ENCODE data around the gene SH2D6.
"Not testable (repeated sequence)": the region's sequence is repeated elsewhere in the genome, so short reads cannot be mapped to it uniquely, and the experiment has no call there.

The SH2D6 gene

DNA sequence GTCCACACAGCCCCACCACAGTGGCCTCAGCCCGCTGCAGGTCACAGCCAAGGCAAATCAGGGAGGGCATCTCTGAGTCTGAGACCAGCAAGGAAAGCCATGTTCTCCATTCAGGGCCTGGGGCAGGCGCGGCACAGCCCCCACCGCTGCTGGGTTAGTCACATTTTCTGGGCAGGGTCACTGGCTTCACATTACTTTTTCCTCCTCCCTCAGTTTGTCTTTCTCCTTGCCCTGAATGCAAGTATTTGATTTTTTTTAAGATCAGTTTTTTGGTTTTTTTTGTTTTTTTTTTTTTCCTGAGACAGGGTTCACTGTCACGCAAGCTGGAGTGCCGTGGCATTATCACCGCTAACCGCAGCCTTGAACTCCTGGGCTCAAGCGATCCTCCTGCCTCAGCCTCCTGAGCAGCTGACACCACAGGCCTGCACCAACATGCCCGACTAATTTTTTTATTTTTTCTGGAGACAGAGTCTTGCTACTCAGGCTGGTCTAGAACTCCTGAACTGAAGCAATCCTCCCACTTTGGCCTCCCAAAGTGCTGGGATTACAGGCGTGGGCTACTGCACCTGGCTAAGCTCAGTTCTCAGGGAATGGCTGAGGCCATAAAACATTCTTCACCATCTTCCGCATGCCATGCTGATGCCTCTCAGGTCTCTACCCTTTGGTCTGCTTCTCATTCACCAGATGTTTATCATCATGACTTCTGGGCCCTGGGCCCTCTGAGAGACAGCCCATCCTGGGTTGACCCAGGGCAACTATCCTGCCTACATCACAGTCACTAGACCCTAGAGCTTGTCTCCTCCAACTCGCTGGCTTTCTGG, 7.7 kb upstream of the SH2D6 start:
- peaks cover 18% of the 10 kb centered on the region for H3K27me3 ChIP-seq (ENCODE audit: control insufficient read depth, insufficient read depth, low read length, poor library complexity, severe bottlenecking)
- H3K27ac ChIP-seq (ENCODE audit: insufficient read depth, low read depth, low read length, poor library complexity, severe bottlenecking), result no peak overlapping the region
- H3K36me3 ChIP-seq (ENCODE audit: control insufficient read depth, insufficient read depth, low read length), result no peaks in the 10 kb centered on the region
- no peaks in the 10 kb centered on the region for H3K9me3 ChIP-seq (ENCODE audit: control insufficient read depth, low read length)
- no peak overlapping the region for H3K4me3 ChIP-seq (ENCODE audit: insufficient read depth, low read depth, low read length)
- WGBS, 2 experiments, result 89 to 93% methylated on average over 13 of the region's 13 CpGs
- H3K4me1 ChIP-seq (ENCODE audit: control insufficient read depth, insufficient read depth, low read length), result peaks cover 5% of the 10 kb centered on the region

DNA sequence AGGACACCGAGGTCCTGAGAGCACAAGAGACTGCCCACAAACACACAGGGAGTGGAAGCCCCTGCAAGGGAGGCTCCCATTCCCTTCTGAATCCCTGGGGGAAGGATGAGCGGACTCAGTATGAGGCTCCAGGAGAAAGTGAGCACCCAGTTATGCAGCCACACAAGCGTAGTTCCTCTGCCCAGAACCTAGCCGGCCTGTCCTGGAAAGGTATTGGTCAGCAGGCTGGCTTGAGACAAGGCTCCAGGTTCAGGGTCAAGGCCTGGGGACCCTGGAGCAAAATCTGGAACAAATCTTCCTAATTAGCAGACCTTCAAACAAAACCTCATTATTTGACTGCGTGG, 7.1 kb upstream of the SH2D6 start:
- Histone ChIP-seq H3K4me3 (ENCODE audit: insufficient read depth, low read depth, low read length) (no peak overlapping the region), H3K36me3 (ENCODE audit: control insufficient read depth, insufficient read depth, low read length) (no peaks in the 10 kb centered on the region), H3K27ac (ENCODE audit: insufficient read depth, low read depth, low read length, poor library complexity, severe bottlenecking) (no peak overlapping the region), H3K27me3 (ENCODE audit: control insufficient read depth, insufficient read depth, low read length, poor library complexity, severe bottlenecking) (peaks cover 18% of the 10 kb centered on the region), H3K9me3 (ENCODE audit: control insufficient read depth, low read length) (no peaks in the 10 kb centered on the region), H3K4me1 (ENCODE audit: control insufficient read depth, insufficient read depth, low read length) (peaks cover 5% of the 10 kb centered on the region)
- WGBS, 2 experiments, result 95 to 98% methylated on average over 5 of the region's 5 CpGs

DNA sequence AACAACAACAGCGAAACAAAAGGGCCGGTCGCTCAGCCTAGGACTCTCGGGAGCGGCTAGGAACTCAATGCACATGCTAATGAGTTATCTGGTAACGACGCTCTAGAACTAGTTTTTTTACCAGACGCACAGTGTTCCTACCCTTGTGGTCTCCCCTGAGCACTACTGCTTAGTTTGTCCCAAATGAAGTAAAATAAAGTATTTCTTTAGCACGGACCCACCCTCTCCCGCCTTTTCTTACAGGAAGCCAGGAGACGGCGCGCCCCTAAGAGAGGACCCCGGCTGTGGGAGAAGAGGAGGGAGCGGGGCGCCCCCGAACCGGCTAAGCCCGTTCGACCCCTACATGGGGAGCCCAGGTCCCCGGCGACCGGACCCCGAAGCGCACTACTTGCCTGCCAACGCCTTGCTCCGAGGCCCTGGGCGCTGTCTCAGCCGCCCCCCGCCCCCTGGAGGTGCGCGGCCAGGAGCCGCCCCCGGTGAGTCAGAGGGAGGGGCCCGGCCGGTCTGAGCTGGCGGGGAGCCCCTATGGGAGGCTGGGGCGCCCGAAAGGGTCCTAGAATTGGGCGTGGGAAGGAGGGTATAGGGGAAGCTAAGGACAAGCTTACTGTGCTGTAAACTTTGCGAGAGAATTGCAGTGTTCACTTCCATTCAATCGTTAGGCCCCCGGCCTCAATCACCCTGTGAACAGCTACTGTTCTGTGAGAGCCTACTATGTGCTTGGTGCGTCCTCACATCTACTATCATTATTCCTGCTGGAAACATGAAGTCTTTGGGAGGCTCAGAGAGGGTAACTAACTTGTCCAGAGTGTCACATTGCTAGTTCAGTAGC, 4.7 kb upstream of the SH2D6 start:
- 5 to 7% methylated on average over 44 of the region's 44 CpGs for whole genome bisulfite sequencing, 2 experiments
- no peaks in the 10 kb centered on the region for H3K36me3 ChIP-seq (ENCODE audit: control insufficient read depth, insufficient read depth, low read length)
- no peak overlapping the region for H3K27ac ChIP-seq (ENCODE audit: insufficient read depth, low read depth, low read length, poor library complexity, severe bottlenecking)
- H3K9me3 ChIP-seq (ENCODE audit: control insufficient read depth, low read length), result no peaks in the 10 kb centered on the region
- peaks cover 5% of the 10 kb centered on the region for H3K4me1 ChIP-seq (ENCODE audit: control insufficient read depth, insufficient read depth, low read length)
- peak overlapping the region; percentile 49 for H3K4me3 ChIP-seq (ENCODE audit: insufficient read depth, low read depth, low read length)
- peaks cover 18% of the 10 kb centered on the region for H3K27me3 ChIP-seq (ENCODE audit: control insufficient read depth, insufficient read depth, low read length, poor library complexity, severe bottlenecking)

DNA sequence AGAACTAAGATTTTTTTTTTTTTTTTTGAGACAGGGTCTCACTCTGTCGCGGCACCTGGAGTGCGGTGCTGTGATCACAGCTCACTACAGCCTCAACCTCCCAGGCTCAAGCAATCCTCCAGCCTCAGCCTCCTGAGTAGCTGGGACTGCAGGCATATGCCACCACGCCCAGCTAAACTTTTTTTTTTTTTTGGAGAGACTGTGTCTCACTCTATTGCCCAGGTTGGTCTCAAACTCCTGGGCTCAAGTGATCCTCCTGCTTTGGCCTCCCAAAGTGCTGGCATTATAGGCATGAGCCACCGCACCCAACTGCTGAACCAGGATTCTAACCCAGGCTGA, 4.1 kb upstream of the SH2D6 start:
- not testable (repeated sequence) for H3K36me3 ChIP-seq (ENCODE audit: control insufficient read depth, insufficient read depth, low read length); H3K4me3 ChIP-seq (ENCODE audit: insufficient read depth, low read depth, low read length); H3K27ac ChIP-seq (ENCODE audit: insufficient read depth, low read depth, low read length, poor library complexity, severe bottlenecking); H3K9me3 ChIP-seq (ENCODE audit: control insufficient read depth, low read length)
- peaks cover 11% of the 10 kb centered on the region for H3K4me1 ChIP-seq (ENCODE audit: control insufficient read depth, insufficient read depth, low read length)
- WGBS, 2 experiments, result 88 to 92% methylated on average over 5 of the region's 5 CpGs
- H3K27me3 ChIP-seq (ENCODE audit: control insufficient read depth, insufficient read depth, low read length, poor library complexity, severe bottlenecking), result peaks cover 18% of the 10 kb centered on the region

DNA sequence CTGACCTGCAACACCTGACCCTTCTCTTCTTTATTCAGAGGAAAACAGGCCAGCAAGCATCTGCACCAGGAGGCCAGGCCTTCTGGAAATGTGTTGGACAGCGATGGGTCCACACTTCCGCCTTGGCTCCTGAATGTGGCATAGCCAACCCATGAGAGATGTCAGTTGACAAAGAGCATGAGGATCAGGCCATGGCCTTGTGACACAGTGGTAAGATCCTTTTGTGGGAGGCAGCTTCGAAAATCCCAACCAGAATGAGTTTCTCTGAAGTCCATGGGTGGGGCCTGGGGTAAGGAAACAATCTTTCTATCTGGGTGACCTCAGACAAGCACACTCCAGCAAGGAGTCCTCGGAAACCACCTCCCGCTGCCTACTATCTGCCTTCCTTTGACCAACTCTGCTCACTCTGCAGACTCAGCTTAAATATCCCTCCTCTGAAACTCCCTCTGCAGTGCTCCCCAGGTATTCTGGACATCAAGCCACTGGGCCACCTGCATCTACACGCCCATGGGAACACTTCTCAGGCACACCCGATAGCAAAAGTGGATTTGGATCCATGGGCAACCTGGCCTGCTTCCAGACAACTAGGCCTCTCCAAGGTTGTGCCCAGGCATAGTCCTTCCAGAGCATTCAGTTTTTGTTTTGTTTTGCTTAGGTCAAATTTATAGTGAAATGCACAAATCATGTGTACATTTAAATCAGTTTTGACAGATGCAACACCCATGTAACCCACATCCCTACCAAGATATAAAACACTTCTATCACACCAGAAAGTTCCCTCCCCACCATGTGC, 3.6 kb upstream of the SH2D6 start:
- H3K4me1 ChIP-seq (ENCODE audit: control insufficient read depth, insufficient read depth, low read length), result peaks cover 12% of the 10 kb centered on the region
- no peak overlapping the region for H3K27ac ChIP-seq (ENCODE audit: insufficient read depth, low read depth, low read length, poor library complexity, severe bottlenecking)
- H3K27me3 ChIP-seq (ENCODE audit: control insufficient read depth, insufficient read depth, low read length, poor library complexity, severe bottlenecking), result peaks cover 18% of the 10 kb centered on the region
- no peaks in the 10 kb centered on the region for H3K36me3 ChIP-seq (ENCODE audit: control insufficient read depth, insufficient read depth, low read length)
- no peaks in the 10 kb centered on the region for H3K9me3 ChIP-seq (ENCODE audit: control insufficient read depth, low read length)
- WGBS, 2 experiments, result 93 to 95% methylated on average over 7 of the region's 7 CpGs
- H3K4me3 ChIP-seq (ENCODE audit: insufficient read depth, low read depth, low read length), result no peak overlapping the region

DNA sequence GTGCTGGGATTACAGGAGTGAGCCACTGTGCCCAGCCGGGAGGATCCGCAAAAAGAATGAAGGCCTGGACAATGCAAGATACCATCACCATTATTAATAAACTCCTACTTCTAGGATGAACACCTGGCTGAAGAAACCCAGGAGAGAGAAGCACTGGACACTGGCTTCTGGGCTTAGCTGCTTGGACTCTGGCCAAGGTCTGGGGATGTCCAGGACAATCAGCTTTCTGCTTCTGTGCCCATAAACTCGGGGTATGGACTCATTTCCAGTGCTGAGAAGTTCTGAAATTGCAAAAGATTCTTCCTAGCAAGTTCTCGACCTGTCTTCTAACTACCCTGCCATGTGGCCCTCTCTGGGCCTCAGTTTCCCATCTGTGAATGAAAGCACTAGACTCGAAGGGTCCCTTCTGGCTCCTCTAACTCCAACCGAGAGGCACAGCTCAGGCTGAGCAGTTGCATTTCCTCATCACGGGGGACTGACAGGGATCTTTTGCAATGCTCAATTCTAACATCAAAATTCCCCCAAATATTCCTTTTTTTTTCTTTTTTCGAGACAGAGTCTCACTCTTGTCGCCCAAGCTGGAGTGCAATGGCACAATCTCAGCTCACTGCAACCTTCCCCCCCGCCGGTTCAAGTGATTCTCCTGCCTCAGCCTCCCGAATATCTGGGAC, 2.4 kb upstream of the SH2D6 start:
- Histone ChIP-seq H3K4me3 (ENCODE audit: insufficient read depth, low read depth, low read length) (no peak overlapping the region), H3K36me3 (ENCODE audit: control insufficient read depth, insufficient read depth, low read length) (no peaks in the 10 kb centered on the region), H3K4me1 (ENCODE audit: control insufficient read depth, insufficient read depth, low read length) (peaks cover 12% of the 10 kb centered on the region), H3K9me3 (ENCODE audit: control insufficient read depth, low read length) (no peaks in the 10 kb centered on the region), H3K27ac (ENCODE audit: insufficient read depth, low read depth, low read length, poor library complexity, severe bottlenecking) (no peak overlapping the region), H3K27me3 (ENCODE audit: control insufficient read depth, insufficient read depth, low read length, poor library complexity, severe bottlenecking) (peaks cover 18% of the 10 kb centered on the region)
- 87 to 88% methylated on average over 12 of the region's 12 CpGs for WGBS, 2 experiments

DNA sequence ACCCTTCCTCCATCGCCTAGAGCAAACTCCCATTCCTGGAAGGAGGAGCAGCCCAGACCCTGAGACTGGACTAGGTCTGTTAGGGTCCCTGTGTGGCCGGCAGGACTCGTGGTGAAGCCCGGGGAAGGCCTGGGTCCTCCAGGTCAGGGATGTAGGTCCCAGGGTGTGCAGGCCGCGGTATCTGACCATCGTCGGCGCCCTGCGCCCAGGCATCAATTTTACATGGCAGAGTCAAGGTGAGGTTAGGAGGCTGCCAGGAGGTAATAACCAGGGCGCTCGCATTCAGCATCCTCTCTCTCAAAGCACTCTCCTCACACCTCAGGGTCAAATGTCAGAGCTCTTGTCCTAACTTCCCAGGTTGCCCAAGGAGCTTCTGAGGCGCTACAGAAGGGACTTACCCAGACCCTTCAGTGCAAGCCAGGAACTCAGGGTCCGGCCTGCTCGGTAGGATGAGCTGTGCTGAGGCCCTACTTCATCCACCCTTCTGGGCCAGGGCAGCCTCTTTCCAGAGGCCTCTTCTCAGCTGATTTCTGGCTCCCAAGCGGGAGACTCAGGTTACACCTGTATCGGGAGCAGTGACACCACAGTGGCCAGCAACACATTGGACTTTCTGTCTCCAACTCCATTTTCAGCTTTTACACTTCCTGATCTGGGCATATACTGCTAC, 628 bp downstream of the SH2D6 start:
- peak overlapping the region; percentile 58 for H3K27ac ChIP-seq (ENCODE audit: insufficient read depth, low read depth, low read length, poor library complexity, severe bottlenecking)
- H3K27me3 ChIP-seq (ENCODE audit: control insufficient read depth, insufficient read depth, low read length, poor library complexity, severe bottlenecking), result peaks cover 3% of the 10 kb centered on the region
- 84 to 85% methylated on average over 17 of the region's 17 CpGs for WGBS, 2 experiments
- no peaks in the 10 kb centered on the region for H3K9me3 ChIP-seq (ENCODE audit: control insufficient read depth, low read length)
- H3K36me3 ChIP-seq (ENCODE audit: control insufficient read depth, insufficient read depth, low read length), result no peaks in the 10 kb centered on the region
- H3K4me1 ChIP-seq (ENCODE audit: control insufficient read depth, insufficient read depth, low read length), result peaks cover 7% of the 10 kb centered on the region
- peak overlapping the region; percentile 51 for H3K4me3 ChIP-seq (ENCODE audit: insufficient read depth, low read depth, low read length)

DNA sequence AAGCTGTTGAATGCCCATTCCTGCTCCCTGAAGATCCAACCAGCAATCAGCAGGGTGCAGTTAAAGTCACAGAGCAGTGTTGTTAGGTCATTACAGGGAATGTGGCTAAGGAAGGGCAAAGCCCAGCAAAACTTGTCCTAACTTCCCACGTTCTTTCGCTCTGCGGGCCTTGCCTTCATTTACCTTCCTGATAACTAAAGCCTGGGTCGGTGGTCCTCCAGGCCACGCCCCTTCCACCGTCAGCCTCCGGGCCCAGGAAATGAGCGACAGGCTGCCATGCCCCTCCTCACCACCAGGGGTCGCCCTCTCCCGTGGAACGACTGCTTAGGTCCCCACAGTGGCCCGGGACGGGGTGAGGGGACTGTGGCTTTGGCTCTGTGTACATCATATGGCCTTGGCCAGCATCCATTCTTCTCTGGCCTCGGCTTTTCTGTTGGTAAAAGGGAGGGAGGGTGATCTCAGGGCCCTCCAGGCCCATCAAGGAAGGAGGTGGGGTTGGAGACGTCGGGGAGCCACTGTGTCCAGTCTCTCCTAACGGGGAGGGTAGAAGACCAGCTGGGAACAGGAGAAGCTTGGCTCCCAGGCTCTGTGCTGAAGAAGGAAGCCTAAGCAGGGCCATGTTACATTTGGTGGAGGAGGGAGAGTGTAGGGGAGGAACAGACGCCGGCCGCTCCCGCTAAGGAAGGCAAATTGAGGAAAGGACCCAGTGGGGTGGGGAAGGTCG, 2.2 kb downstream of the SH2D6 start:
- Histone ChIP-seq H3K36me3 (ENCODE audit: control insufficient read depth, insufficient read depth, low read length) (no peaks in the 10 kb centered on the region), H3K27me3 (ENCODE audit: control insufficient read depth, insufficient read depth, low read length, poor library complexity, severe bottlenecking) (no peaks in the 10 kb centered on the region), H3K9me3 (ENCODE audit: control insufficient read depth, low read length) (no peaks in the 10 kb centered on the region), H3K27ac (ENCODE audit: insufficient read depth, low read depth, low read length, poor library complexity, severe bottlenecking) (no peak overlapping the region), H3K4me3 (ENCODE audit: insufficient read depth, low read depth, low read length) (no peak overlapping the region), H3K4me1 (ENCODE audit: control insufficient read depth, insufficient read depth, low read length) (peaks cover 7% of the 10 kb centered on the region)
- WGBS, 2 experiments, result 29 to 31% methylated on average over 22 of the region's 22 CpGs
